ENCODE results near the gene SH2D6. TPM values are rescaled to one million over a fixed set of nuclear protein-coding genes. Genes with fewer than 3 reads are reported as not detected.
"Not testable (repeated sequence)": the region's sequence is repeated elsewhere in the genome, so short reads cannot be mapped to it uniquely, and the experiment has no call there.

SH2D6 gene
- polyA plus RNA-seq, 3 donors from 2014 or later: not detected

- no peak overlapping the region for H3K27ac Mint-ChIP-seq
- no peak for DNase-seq
- H3K4me3 Mint-ChIP-seq: no peak overlapping the region
- H3K27me3 Mint-ChIP-seq (ENCODE audit: low read depth in 3 of 3): peaks cover 0 to 2% (median 2%) of the 10 kb centered on the region in 3 donors
- H3K36me3 Mint-ChIP-seq: no peaks in the 10 kb centered on the region
- no peaks in the 10 kb centered on the region for H3K4me1 Mint-ChIP-seq
- H3K9me3 Mint-ChIP-seq: no peaks in the 10 kb centered on the region
Observed at GRCh38 chr2:85462322-85462721, 43.8 kb downstream of the SH2D6 start.

- DNase-seq: no peak
- peaks cover 18 to 20% of the 10 kb centered on the region in 2 donors for H3K4me1 Mint-ChIP-seq
- peak overlapping the region in 2 of 5 donors; percentile 18 to 38 for H3K4me3 Mint-ChIP-seq
- H3K9me3 Mint-ChIP-seq: no peaks in the 10 kb centered on the region
- H3K27me3 Mint-ChIP-seq (ENCODE audit: low read depth in 3 of 3): peaks cover 0 to 6% (median 2%) of the 10 kb centered on the region in 3 donors
- H3K27ac Mint-ChIP-seq: peak overlapping the region in 4 of 6 donors; percentile 39 to 75 (median 54)
- H3K36me3 Mint-ChIP-seq: no peaks in the 10 kb centered on the region
Observed at GRCh38 chr2:85468096-85468703, 49.7 kb downstream of the SH2D6 start.

- DNase-seq: no peak
- H3K4me3 Mint-ChIP-seq: no peak overlapping the region
- H3K27ac Mint-ChIP-seq: peak overlapping the region in 1 of 6 donors; percentile 51
- peaks cover 0 to 6% (median 2%) of the 10 kb centered on the region in 3 donors for H3K27me3 Mint-ChIP-seq (ENCODE audit: low read depth in 3 of 3)
- H3K4me1 Mint-ChIP-seq: peaks cover 18 to 20% of the 10 kb centered on the region in 2 donors
- no peaks in the 10 kb centered on the region for H3K9me3 Mint-ChIP-seq
- no peaks in the 10 kb centered on the region for H3K36me3 Mint-ChIP-seq
Observed at GRCh38 chr2:85468704-85469349, 50.3 kb downstream of the SH2D6 start.

GRCh38 chr2:85470850-85471800, 52.6 kb downstream of the SH2D6 start:
- peak overlapping the region in 2 of 6 donors; percentile 38 to 61 for H3K27ac Mint-ChIP-seq
- H3K27me3 Mint-ChIP-seq (ENCODE audit: low read depth in 3 of 3): peaks cover 0 to 4% (median 2%) of the 10 kb centered on the region in 3 donors
- H3K36me3 Mint-ChIP-seq: no peaks in the 10 kb centered on the region
- peak overlapping the region in 1 of 5 donors; percentile 41 for H3K4me3 Mint-ChIP-seq
- H3K4me1 Mint-ChIP-seq: peaks cover 18 to 20% of the 10 kb centered on the region in 2 donors
- no peaks in the 10 kb centered on the region for H3K9me3 Mint-ChIP-seq
- DNase-seq: peak; percentile 20 to 29 (median 20)

GRCh38 chr2:85472261-85472660, 53.7 kb downstream of the SH2D6 start:
- H3K36me3 Mint-ChIP-seq: no peaks in the 10 kb centered on the region
- peaks cover 18 to 20% of the 10 kb centered on the region in 2 donors for H3K4me1 Mint-ChIP-seq
- H3K9me3 Mint-ChIP-seq: no peaks in the 10 kb centered on the region
- no peak for DNase-seq
- peaks cover 0 to 5% (median 2%) of the 10 kb centered on the region in 3 donors for H3K27me3 Mint-ChIP-seq (ENCODE audit: low read depth in 3 of 3)
- H3K27ac Mint-ChIP-seq: no peak overlapping the region
- H3K4me3 Mint-ChIP-seq: no peak overlapping the region

- Mint-ChIP-seq H3K4me1 (no peaks in the 10 kb centered on the region), H3K27me3 (ENCODE audit: low read depth in 3 of 3) (peaks cover 0 to 3% (median 0%) of the 10 kb centered on the region in 3 donors), H3K27ac (no peak overlapping the region), H3K36me3 (no peaks in the 10 kb centered on the region), H3K9me3 (no peaks in the 10 kb centered on the region), H3K4me3 (no peak overlapping the region)
- DNase-seq: no peak
Observed at GRCh38 chr2:85475799-85476490, 57.4 kb downstream of the SH2D6 start.

- Mint-ChIP-seq H3K9me3 (no peaks in the 10 kb centered on the region), H3K27me3 (ENCODE audit: low read depth in 3 of 3) (peaks cover 0 to 5% (median 2%) of the 10 kb centered on the region in 3 donors), H3K36me3 (no peaks in the 10 kb centered on the region), H3K4me3 (no peak overlapping the region), H3K4me1 (no peaks in the 10 kb centered on the region), H3K27ac (no peak overlapping the region)
- no peak for DNase-seq
Observed at GRCh38 chr2:85476624-85477023, 58.1 kb downstream of the SH2D6 start.

- H3K9me3 Mint-ChIP-seq: no peaks in the 10 kb centered on the region
- no peak for DNase-seq
- H3K36me3 Mint-ChIP-seq: no peaks in the 10 kb centered on the region
- H3K27me3 Mint-ChIP-seq (ENCODE audit: low read depth in 3 of 3): peaks cover 0 to 3% (median 2%) of the 10 kb centered on the region in 3 donors
- no peaks in the 10 kb centered on the region for H3K4me1 Mint-ChIP-seq
- H3K4me3 Mint-ChIP-seq: no peak overlapping the region
- H3K27ac Mint-ChIP-seq: no peak overlapping the region
Observed at GRCh38 chr2:85477884-85478283, 59.4 kb downstream of the SH2D6 start.

- Mint-ChIP-seq H3K4me3 (no peak overlapping the region), H3K27me3 (ENCODE audit: low read depth in 3 of 3) (peaks cover 0 to 2% (median 1%) of the 10 kb centered on the region in 3 donors), H3K4me1 (no peaks in the 10 kb centered on the region), H3K9me3 (peaks cover 0 to 5% (median 1%) of the 10 kb centered on the region in 6 donors), H3K36me3 (no peaks in the 10 kb centered on the region), H3K27ac (no peak overlapping the region)
- DNase-seq: no peak
Observed at GRCh38 chr2:85481818-85482777, 63.6 kb downstream of the SH2D6 start.

GRCh38 chr2:85484615-85485014, 66.1 kb downstream of the SH2D6 start:
- not testable (repeated sequence) for H3K4me1 Mint-ChIP-seq; H3K9me3 Mint-ChIP-seq; H3K27ac Mint-ChIP-seq; DNase-seq; H3K36me3 Mint-ChIP-seq; H3K4me3 Mint-ChIP-seq; H3K27me3 Mint-ChIP-seq (ENCODE audit: low read depth in 3 of 3)

GRCh38 chr2:85485815-85486214, 67.3 kb downstream of the SH2D6 start:
- no peak for DNase-seq
- Mint-ChIP-seq H3K9me3 (peaks cover 0 to 7% (median 1%) of the 10 kb centered on the region in 6 donors), H3K36me3 (no peaks in the 10 kb centered on the region), H3K27me3 (ENCODE audit: low read depth in 3 of 3) (peaks cover 0 to 2% (median 1%) of the 10 kb centered on the region in 3 donors), H3K27ac (no peak overlapping the region), H3K4me1 (no peaks in the 10 kb centered on the region), H3K4me3 (no peak overlapping the region)
